ENCODE results near the gene ENO4. TPM values are rescaled to one million over a fixed set of nuclear protein-coding genes. Genes with fewer than 3 reads are reported as not detected.

ENO4 gene
- not detected in 2 replicates for total RNA-seq

GRCh38 chr10:116849248-116850057 lies at the start of gene ENO4:
Gene ENO4 (plus strand): TSS chr10:116849499. CDS start chr10:116849567, 68 bp downstream.

Other genes with a start within 250 kb of the ENO4 start
- gene PNLIPRP2, start 228.5 kb upstream of the ENO4 start, total RNA-seq: not detected in 2 replicates
- gene HSPA12A, start 106.9 kb upstream of the ENO4 start, total RNA-seq: 1.5 and 2.2 TPM in 2 replicates
- gene SHTN1, start 155.7 kb downstream of the ENO4 start, total RNA-seq: 8.5 and 9.0 TPM in 2 replicates

All from airway epithelial cell (primary cell).